ENCODE measurements around the gene TNS1. TPM values are rescaled to one million over a fixed set of nuclear protein-coding genes. Genes with fewer than 3 reads are reported as not detected.

The TNS1 gene
- total and polyA plus RNA-seq, 10 of the 15 experiments (the other 5 are each of a cell fraction or from before 2014, with no cell fraction given) = 0.05 to 0.44 TPM; not detected in 8

DNA sequence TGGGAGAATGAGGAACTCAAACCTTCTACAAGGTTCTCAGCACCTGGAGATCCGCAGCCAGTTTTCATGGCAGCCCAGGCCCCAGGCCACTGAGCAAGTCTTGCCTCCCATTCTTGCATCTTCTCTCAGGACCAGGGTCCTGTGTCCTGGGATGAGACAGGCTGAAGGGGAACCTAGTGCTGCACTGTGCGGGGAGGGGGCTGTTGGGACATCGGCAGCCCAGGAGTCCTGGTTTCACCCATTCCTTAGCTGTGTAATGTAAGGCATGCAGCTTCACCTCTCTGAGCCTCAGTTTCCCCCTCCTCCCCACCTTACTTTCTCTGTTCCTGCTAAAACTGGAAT lies 43.9 kb downstream of the TNS1 start:
- ATAC-seq = no peak
- CTCF ChIA-PET = no interaction called here
- H3K4me3 ChIP-seq = no peak overlapping the region
- no peaks in the 10 kb centered on the region for H3K79me2 ChIP-seq (ENCODE audit: control insufficient read depth, insufficient read depth, low read length)
- no peak overlapping the region for H3K9ac ChIP-seq (ENCODE audit: control insufficient read depth, insufficient read depth, low read length)
- no peaks in the 10 kb centered on the region for H3K36me3 ChIP-seq (ENCODE audit: control insufficient read depth in 2 of 2, insufficient read depth in 2 of 2, low read length in 1 of 2)
- H3K9me3 ChIP-seq (replicated peaks; ENCODE audit: control insufficient read depth, insufficient read depth, low read length) = no peaks in the 10 kb centered on the region
- H3K27ac ChIP-seq (ENCODE audit: control insufficient read depth, insufficient read depth) = no peak overlapping the region
- POLR2A ChIA-PET = no interaction called here
- no peaks in the 10 kb centered on the region for H3K4me1 ChIP-seq (ENCODE audit: control insufficient read depth, insufficient read depth, low read length)
- WGBS (ENCODE audit: insufficient coverage, insufficient replicate concordance, low lambda C conversion rate, missing lambda C conversion rate) = 68% methylated on average over 3 of the region's 3 CpGs
- TF ChIP-seq, protein P1, sequence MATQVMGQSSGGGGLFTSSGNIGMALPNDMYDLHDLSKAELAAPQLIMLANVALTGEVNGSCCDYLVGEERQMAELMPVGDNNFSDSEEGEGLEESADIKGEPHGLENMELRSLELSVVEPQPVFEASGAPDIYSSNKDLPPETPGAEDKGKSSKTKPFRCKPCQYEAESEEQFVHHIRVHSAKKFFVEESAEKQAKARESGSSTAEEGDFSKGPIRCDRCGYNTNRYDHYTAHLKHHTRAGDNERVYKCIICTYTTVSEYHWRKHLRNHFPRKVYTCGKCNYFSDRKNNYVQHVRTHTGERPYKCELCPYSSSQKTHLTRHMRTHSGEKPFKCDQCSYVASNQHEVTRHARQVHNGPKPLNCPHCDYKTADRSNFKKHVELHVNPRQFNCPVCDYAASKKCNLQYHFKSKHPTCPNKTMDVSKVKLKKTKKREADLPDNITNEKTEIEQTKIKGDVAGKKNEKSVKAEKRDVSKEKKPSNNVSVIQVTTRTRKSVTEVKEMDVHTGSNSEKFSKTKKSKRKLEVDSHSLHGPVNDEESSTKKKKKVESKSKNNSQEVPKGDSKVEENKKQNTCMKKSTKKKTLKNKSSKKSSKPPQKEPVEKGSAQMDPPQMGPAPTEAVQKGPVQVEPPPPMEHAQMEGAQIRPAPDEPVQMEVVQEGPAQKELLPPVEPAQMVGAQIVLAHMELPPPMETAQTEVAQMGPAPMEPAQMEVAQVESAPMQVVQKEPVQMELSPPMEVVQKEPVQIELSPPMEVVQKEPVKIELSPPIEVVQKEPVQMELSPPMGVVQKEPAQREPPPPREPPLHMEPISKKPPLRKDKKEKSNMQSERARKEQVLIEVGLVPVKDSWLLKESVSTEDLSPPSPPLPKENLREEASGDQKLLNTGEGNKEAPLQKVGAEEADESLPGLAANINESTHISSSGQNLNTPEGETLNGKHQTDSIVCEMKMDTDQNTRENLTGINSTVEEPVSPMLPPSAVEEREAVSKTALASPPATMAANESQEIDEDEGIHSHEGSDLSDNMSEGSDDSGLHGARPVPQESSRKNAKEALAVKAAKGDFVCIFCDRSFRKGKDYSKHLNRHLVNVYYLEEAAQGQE (IDR thresholded peaks at IDR 0.05; ENCODE audit: low read depth, low read length) = no peak
- RAD21 ChIA-PET (ENCODE audit: unreplicated experiment) = no interaction called here
- H3K4me2 ChIP-seq (ENCODE audit: control insufficient read depth, insufficient read depth) = no peak overlapping the region
- no TSS peak for BruUV-seq (replicated peaks)
- no peak for DNase-seq (ENCODE audit: low read depth, low spot score)
- in situ Hi-C loops (cut with MboI) (no loop called here), intact Hi-C loops (cut with micrococcal nuclease; ENCODE audit: unreplicated experiment) (no loop called here)
- H4K20me1 ChIP-seq (ENCODE audit: control insufficient read depth, insufficient read depth) = no peaks in the 10 kb centered on the region
- FAIRE-seq = no peak
- SMC1A ChIA-PET (ENCODE audit: uncharacterized antibody, unreplicated experiment) = no interaction called here
- peaks cover 0 to 2% of the 10 kb centered on the region in 2 experiments; a peak in 2 of 4 replicates for H3K27me3 ChIP-seq (replicated peaks in 1 of 2; ENCODE audit: control insufficient read depth in 2 of 2, insufficient read depth in 2 of 2, low read length in 1 of 2)
- H2AFZ ChIP-seq (ENCODE audit: control insufficient read depth, low read depth, low read length) = no peak overlapping the region

DNA sequence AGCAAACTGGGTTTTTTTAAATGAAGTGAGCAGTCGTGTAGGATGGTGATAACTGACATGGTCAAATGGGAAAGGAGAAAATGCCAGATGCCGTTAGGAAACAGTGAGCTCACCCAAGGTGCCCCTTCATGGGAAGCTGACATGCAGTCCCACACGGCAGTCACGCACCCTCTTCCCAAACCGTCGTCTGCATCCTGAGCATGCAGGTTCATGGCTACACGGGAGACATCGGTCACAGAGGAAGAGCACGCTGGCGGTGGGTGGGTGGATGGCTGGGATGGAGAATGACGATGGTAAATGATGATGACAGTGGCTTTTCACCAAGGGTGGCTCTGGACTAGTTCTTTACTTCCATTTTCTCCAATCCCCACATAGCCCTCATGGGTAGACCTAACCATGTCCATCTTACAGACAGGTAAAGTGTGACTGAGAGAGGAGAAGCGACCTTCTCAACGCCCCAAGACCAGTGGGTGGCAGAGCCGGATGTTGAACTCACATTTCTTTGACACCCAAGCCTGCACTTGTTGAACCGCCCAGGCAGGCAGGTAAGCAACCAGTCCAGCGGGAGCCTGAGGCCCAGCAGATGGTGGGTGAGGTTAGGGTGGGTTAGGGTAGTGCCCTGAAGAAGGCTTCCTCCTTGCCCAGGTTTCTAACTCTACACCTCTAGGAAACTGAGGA lies 44.5 kb downstream of the TNS1 start:
- POLR2A ChIA-PET = no interaction called here
- no peak for DNase-seq (ENCODE audit: low read depth, low spot score)
- CTCF ChIA-PET = no interaction called here
- Histone ChIP-seq H3K9me3 (replicated peaks; ENCODE audit: control insufficient read depth, insufficient read depth, low read length) (no peaks in the 10 kb centered on the region), H3K4me2 (ENCODE audit: control insufficient read depth, insufficient read depth) (no peak overlapping the region), H3K36me3 (ENCODE audit: control insufficient read depth in 2 of 2, insufficient read depth in 2 of 2, low read length in 1 of 2) (no peaks in the 10 kb centered on the region), H3K27ac (ENCODE audit: control insufficient read depth, insufficient read depth) (no peak overlapping the region), H3K4me3 (no peak overlapping the region), H3K9ac (ENCODE audit: control insufficient read depth, insufficient read depth, low read length) (no peak overlapping the region), H2AFZ (ENCODE audit: control insufficient read depth, low read depth, low read length) (no peak overlapping the region), H3K79me2 (ENCODE audit: control insufficient read depth, insufficient read depth, low read length) (no peaks in the 10 kb centered on the region), H4K20me1 (ENCODE audit: control insufficient read depth, insufficient read depth) (no peaks in the 10 kb centered on the region), H3K4me1 (ENCODE audit: control insufficient read depth, insufficient read depth, low read length) (no peaks in the 10 kb centered on the region), H3K27me3 (replicated peaks in 1 of 2; ENCODE audit: control insufficient read depth in 2 of 2, insufficient read depth in 2 of 2, low read length in 1 of 2) (peaks cover 0 to 2% of the 10 kb centered on the region in 2 experiments; a peak in 2 of 4 replicates)
- FAIRE-seq = no peak
- TF ChIP-seq RAD51 (IDR thresholded peaks at IDR 0.05) = no peak
- RAD21 ChIA-PET (ENCODE audit: unreplicated experiment) = no interaction called here
- intact Hi-C loops (cut with micrococcal nuclease; ENCODE audit: unreplicated experiment) = no loop called here
- SMC1A ChIA-PET (ENCODE audit: uncharacterized antibody, unreplicated experiment) = no interaction called here
- WGBS (ENCODE audit: insufficient coverage, insufficient replicate concordance, low lambda C conversion rate, missing lambda C conversion rate) = 43% methylated on average over 16 of the region's 16 CpGs
- ATAC-seq = no peak
- BruUV-seq (replicated peaks) = no TSS peak
- in situ Hi-C loops (cut with MboI) = no loop called here
